ENCODE data around the gene TCP11L2.

- TF ChIP-seq CTCF (IDR thresholded peaks at IDR 0.05) (no peak), POLR2A (IDR thresholded peaks at IDR 0.05) (no peak)
Observed at GRCh38 chr12:106290666-106291065, 11.9 kb upstream of the TCP11L2 start.
